Heart left ventricle (tissue), 16 donors: ENCODE results near the gene TAAR9. TPM values are rescaled to one million over a fixed set of nuclear protein-coding genes. Genes with fewer than 3 reads are reported as not detected.
"Not testable (repeated sequence)": the region's sequence is repeated elsewhere in the genome, so short reads cannot be mapped to it uniquely, and the experiment has no call there.

Experiments
- ATAC-seq, 4 donors: fragments of 200-7000 bp; cut with Tn5 transposase; one replicate each; pipeline ENCODE4 v1.9.1; 2020 to 2022; ENCODE audit warnings: moderate library complexity in 4 of 4, mild to moderate bottlenecking in 3 of 4, moderate number of reproducible peaks in 1 of 4
- DNase-seq, 5 donors: peaks; one replicate each; pipeline ENCODE4 v3.0.0-alpha.2; 2020
- H3K27ac ChIP-seq, 12 donors: fragments of 200-600 bp; sonication (generic) in 4 of 12; one replicate each; pipeline versions ENCODE4 v1.5.0 to v1.8.0; 2016 to 2022; ENCODE audit warnings: mild to moderate bottlenecking in 2 of 12
- H3K27me3 ChIP-seq, 9 donors: fragments of 200-600 bp; sonication (generic) in 2 of 9; one replicate each; pipeline versions ENCODE4 v1.5.1 to v1.8.0; 2016 to 2022; ENCODE audit warnings: mild to moderate bottlenecking in 3 of 9
- H3K36me3 ChIP-seq, 9 donors: fragments of 200-600 bp; sonication (generic) in 2 of 9; one replicate each; pipeline versions ENCODE4 v1.5.0 to v1.8.0; 2018 to 2022; ENCODE audit warnings: mild to moderate bottlenecking in 2 of 9
- H3K4me1 ChIP-seq, 12 donors: fragments of 200-600 bp; sonication (generic) in 4 of 12; one replicate each; pipeline versions ENCODE4 v1.5.0 to v1.8.0; 2016 to 2022; ENCODE audit warnings: mild to moderate bottlenecking in 3 of 12
- H3K4me3 ChIP-seq, 12 donors: fragments of 200-600 bp; sonication (generic) in 4 of 12; one replicate each; pipeline versions ENCODE4 v1.5.0 to v1.8.0; 2017 to 2022; ENCODE audit warnings: mild to moderate bottlenecking in 9 of 12, moderate library complexity in 4 of 12
- H3K9me3 ChIP-seq, 12 donors: fragments of 200-600 bp; sonication (generic) in 4 of 12; one replicate each; pipeline versions ENCODE4 v1.5.0 to v1.8.0; 2016 to 2022; ENCODE audit warnings: mild to moderate bottlenecking in 1 of 12
- CTCF ChIP-seq, 12 donors: fragments of 200-600 bp; sonication (generic) in 4 of 12; IDR thresholded peaks; one replicate each; pipeline versions ENCODE4 v1.5.0 to v1.8.0; 2018 to 2022; ENCODE audit warnings: antibody characterized with exemption in 12 of 12, mild to moderate bottlenecking in 5 of 12
- POLR2A ChIP-seq, 2 donors: fragments of 450-650 bp; IDR thresholded peaks; one replicate each; pipeline ENCODE4 v1.6.1; 2017; ENCODE audit warnings: antibody characterized with exemption in 2 of 2, mild to moderate bottlenecking in 2 of 2, moderate library complexity in 2 of 2
- WGBS, 4 donors: extraction: QIAGEN DNeasy Blood & Tissue Kit in 2 of 4; methylation state at CpG; one replicate each; pipeline versions ENCODE4 v1.1.5 to v1.1.7; 2013 to 2018; 5-methylcytosine and 5-hydroxymethylcytosine counted together
- intact Hi-C, 10 donors: fragments of 100-400 bp; cut with DNase I; formaldehyde crosslinking; loops; one replicate each; pipeline versions ENCODE4 v1.11.1 to v1.14.2; 2022
- polyA plus RNA-seq, 2 donors: library from polyadenylated mRNA; stranded (reverse); fragments of 200-250 nt; gene quantifications; one replicate each; pipeline ENCODE4 v1.2.3, GENCODE V29; 2013
- total RNA-seq, 9 donors: library from RNA; depleted of rRNA in 2 of 9; stranded (reverse); fragments of >200 nt in 2 of 9; fragmentation: NEBNext Ultra II Directional in 3 of 9; extraction: Animal tissue kit (Norgen Biotek cat#: 25700) in 3 of 9; gene quantifications; one replicate each; pipeline versions ENCODE4 v1.1.0 to v1.2.4, GENCODE V29; 2016 to 2023
- donor health status: ischemic (EF 13 %, LVEDD 7.1; RV severe dilation, severe dysfunction).
- donor health status: healthy with polysubstance abuse.
- donor health status: DM: no; HTN: yes; CAD: no.
- donor health status: DM: no; HTN: no; CAD: no.
- donor health status: ischemic (EF 25% LVEDD 6.9; RV normal size, moderate dysfunction).
- donor health status: ischemic (EF 25% LVEDD 5.7; RV mildly dilated, moderate dysfunction).
- donor health status: healthy.
- donor health status: DM: yes; HTN: yes; CAD: no.
- donor health status: ischemic (EF 35%, LVEDD 5.7; RV mildly dilated, moderate dysfunction).
- donor health status: nonischemic (EF 11% LVEDD 7.7; RV severe dilation, severe dysfunction).
- donor health status: DM: yes; HTN: yes; CAD: no.
- donor health status: PGD.
- donor health status: ischemic (EF 29% LVEDD 5.4; RV normal size, mild dysfunction).
- donor health status: nonischemic (EF 23%, LVEDD 6.1; RV moderate dilation, normal function).

The TAAR9 gene
- total and polyA plus RNA-seq, 11 donors, result not detected

GRCh38 chr6:132552372-132552771, 14.3 kb downstream of the TAAR9 start, which contains the start of gene TAAR8:
Gene TAAR8 (plus strand): TSS chr6:132552672. CDS start chr6:132552693, 21 bp downstream.
- H3K36me3 ChIP-seq, result no peaks in the 10 kb centered on the region
- no peak within 1 kb of the TSS for H3K4me3 ChIP-seq
- TF ChIP-seq POLR2A (IDR thresholded peaks at IDR 0.05) (no peak), CTCF (IDR thresholded peaks at IDR 0.05) (no peak)
- ATAC-seq (no peak), DNase-seq (no peak)
- no peaks in the 10 kb centered on the region for H3K9me3 ChIP-seq
- no peaks in the 10 kb centered on the region for H3K4me1 ChIP-seq
- 92 to 93% (median 92%) methylated on average over 2 of the region's 2 CpGs for WGBS, 4 donors
- intact Hi-C loops, result no loop called here
- H3K27me3 ChIP-seq, result peaks cover 0 to 21% (median 0%) of the 10 kb centered on the region in 9 donors
- no peak within 1 kb of the TSS for H3K27ac ChIP-seq

- not testable (repeated sequence) for DNase-seq, H3K27ac ChIP-seq, H3K36me3 ChIP-seq, H3K9me3 ChIP-seq, H3K4me1 ChIP-seq, ATAC-seq, H3K4me3 ChIP-seq
- intact Hi-C loops, result loop anchor here in 1 of 10 donors (10.0 kb wide), 1 partner anchor 595 kb away; no protein-coding TSS in a partner anchor
- H3K27me3 ChIP-seq, result peaks cover 0 to 23% (median 0%) of the 10 kb centered on the region in 9 donors
- WGBS, 4 donors, result 62 to 76% (median 73%) methylated on average over 3 of the region's 3 CpGs
Measured at GRCh38 chr6:132560087-132560486, 22.0 kb downstream of the TAAR9 start.

GRCh38 chr6:132566404-132566803, 28.3 kb downstream of the TAAR9 start:
- no peak for DNase-seq
- no peaks in the 10 kb centered on the region for H3K9me3 ChIP-seq
- TF ChIP-seq CTCF (IDR thresholded peaks at IDR 0.05), result no peak

GRCh38 chr6:132567566-132567965, 29.5 kb downstream of the TAAR9 start:
- DNase-seq, result no peak
- H3K27ac ChIP-seq, result no peak overlapping the region
- H3K4me3 ChIP-seq, result no peak overlapping the region
- H3K36me3 ChIP-seq, result no peaks in the 10 kb centered on the region
- ATAC-seq, result no peak
- TF ChIP-seq CTCF (IDR thresholded peaks at IDR 0.05) (no peak), POLR2A (IDR thresholded peaks at IDR 0.05) (no peak)
- intact Hi-C loops, result loop anchor here in 1 of 10 donors (10.0 kb wide), 1 partner anchor 587 kb away; no protein-coding TSS in a partner anchor
- 52 to 68% (median 67%) methylated on average over 1 of the region's 1 CpG for WGBS, 4 donors
- H3K4me1 ChIP-seq, result no peaks in the 10 kb centered on the region
- peaks cover 0 to 31% (median 9%) of the 10 kb centered on the region in 9 donors for H3K27me3 ChIP-seq
- no peaks in the 10 kb centered on the region for H3K9me3 ChIP-seq

More at GRCh38 chr6:132566404-132566803, 28.3 kb downstream of the TAAR9 start:
- 82 to 85% (median 83%) methylated on average over 6 of the region's 6 CpGs for WGBS, 4 donors
- intact Hi-C loops, result loop anchor here in 1 of 10 donors (10.0 kb wide), 1 partner anchor 588 kb away; no protein-coding TSS in a partner anchor
- Histone ChIP-seq H3K27ac (no peak overlapping the region), H3K27me3 (peaks cover 0 to 32% (median 9%) of the 10 kb centered on the region in 9 donors), H3K36me3 (no peaks in the 10 kb centered on the region), H3K4me1 (no peaks in the 10 kb centered on the region), H3K4me3 (no peak overlapping the region)
- ATAC-seq, result no peak

GRCh38 chr6:132568611-132569010, 30.5 kb downstream of the TAAR9 start:
- Histone ChIP-seq H3K27ac (no peak overlapping the region), H3K36me3 (no peaks in the 10 kb centered on the region), H3K27me3 (peaks cover 0 to 32% (median 9%) of the 10 kb centered on the region in 9 donors), H3K9me3 (no peaks in the 10 kb centered on the region), H3K4me3 (no peak overlapping the region), H3K4me1 (no peaks in the 10 kb centered on the region)
- WGBS, 4 donors, result 46 to 54% (median 48%) methylated on average over 6 of the region's 6 CpGs
- ATAC-seq (no peak), DNase-seq (no peak)
- no peak for TF ChIP-seq CTCF (IDR thresholded peaks at IDR 0.05)
- TF ChIP-seq POLR2A (IDR thresholded peaks at IDR 0.05), result no peak
- intact Hi-C loops, result loop anchor here in 1 of 10 donors (10.0 kb wide), 1 partner anchor 586 kb away; no protein-coding TSS in a partner anchor
